Calu3 (cell line): ENCODE data around the gene SLC39A9. TPM values are rescaled to one million over a fixed set of nuclear protein-coding genes. Genes with fewer than 3 reads are reported as not detected.

Experiments used
- BruUV-seq: library from RNA; stranded (reverse); fragments of 400-500 nt; replicated peaks from 2 replicates; lab custom pipeline; 2021; lab: Mats Ljungman, UMichigan
- CTCF ChIA-PET: fragments of 300-600 bp; sonication (Branson Sonifier 250); formaldehyde crosslinking; loops from one replicate; lab custom pipeline; 2022; ENCODE audit warnings: antibody characterized with exemption; lab: Charles Lee
- DNase-seq: peaks from one replicate; pipeline ENCODE4 v3.0.0; 2022
- H3K27ac Mint-ChIP-seq: one replicate; pipeline ENCODE4 v1.8.0; 2022; ENCODE audit warnings: mixed read lengths; ENCODE audit not compliant: unreplicated experiment
- H3K27me3 Mint-ChIP-seq: one replicate; pipeline ENCODE4 v1.8.0; 2022; ENCODE audit warnings: mixed read lengths; ENCODE audit not compliant: unreplicated experiment
- H3K36me3 Mint-ChIP-seq: one replicate; pipeline ENCODE4 v1.8.0; 2022; ENCODE audit warnings: mild to moderate bottlenecking, moderate library complexity, mixed read lengths; ENCODE audit not compliant: insufficient read depth, unreplicated experiment
- H3K4me1 Mint-ChIP-seq: one replicate; pipeline ENCODE4 v1.8.0; 2022; ENCODE audit warnings: mild to moderate bottlenecking, low read depth, mixed read lengths; ENCODE audit not compliant: unreplicated experiment
- H3K4me3 Mint-ChIP-seq: one replicate; pipeline ENCODE4 v1.8.0; 2022; ENCODE audit warnings: mild to moderate bottlenecking, low read depth, moderate library complexity, mixed read lengths; ENCODE audit not compliant: unreplicated experiment
- H3K9me3 Mint-ChIP-seq: one replicate; pipeline ENCODE4 v1.8.0; 2022; ENCODE audit warnings: low read depth, mixed read lengths; ENCODE audit not compliant: unreplicated experiment
- intact Hi-C: fragments of 100-400 bp; cut with micrococcal nuclease; formaldehyde crosslinking; loops from one replicate; pipeline ENCODE4 v1.10.0; 2022; ENCODE audit not compliant: unreplicated experiment
- total RNA-seq: library from RNA; stranded (reverse); gene quantifications from 2 replicates; pipeline ENCODE4 v1.2.3, GENCODE V29; 2022
- TF ChIP-seq, protein P1 (sequence below): fragments of 200-600 bp; IDR thresholded peaks from one replicate; pipeline ENCODE4 v1.8.0; 2022; ENCODE audit warnings: antibody characterized with exemption; ENCODE audit not compliant: unreplicated experiment

SLC39A9 gene
- total RNA-seq, 1 experiment from 2014 or later = 94.7 TPM

DNA sequence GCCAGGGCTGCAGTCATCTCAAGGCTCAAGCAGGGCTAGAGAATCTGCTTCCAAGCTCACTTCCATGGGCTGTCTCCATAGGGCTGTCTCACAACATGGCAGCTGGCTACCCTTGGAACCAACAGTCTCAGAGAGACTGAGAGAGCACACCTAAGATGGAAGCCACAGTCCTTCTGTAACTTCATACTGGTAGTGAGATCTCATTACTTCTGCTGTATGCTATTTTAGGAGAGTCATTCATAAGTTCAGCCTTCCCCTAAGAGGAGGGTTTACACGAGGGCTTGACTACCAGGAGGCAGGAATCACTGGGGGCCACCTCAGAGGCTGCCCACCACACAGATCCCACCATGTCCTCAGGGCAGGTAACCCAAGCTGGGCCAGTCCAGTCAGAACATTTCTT lies 30.1 kb upstream of the SLC39A9 start:
- BruUV-seq = no TSS peak
- H3K27ac Mint-ChIP-seq = no peak overlapping the region
- no peaks in the 10 kb centered on the region for H3K9me3 Mint-ChIP-seq
- CTCF ChIA-PET = no interaction called here
- H3K27me3 Mint-ChIP-seq = no peaks in the 10 kb centered on the region
- no peaks in the 10 kb centered on the region for H3K4me1 Mint-ChIP-seq
- no peak for DNase-seq
- TF ChIP-seq, protein P1, sequence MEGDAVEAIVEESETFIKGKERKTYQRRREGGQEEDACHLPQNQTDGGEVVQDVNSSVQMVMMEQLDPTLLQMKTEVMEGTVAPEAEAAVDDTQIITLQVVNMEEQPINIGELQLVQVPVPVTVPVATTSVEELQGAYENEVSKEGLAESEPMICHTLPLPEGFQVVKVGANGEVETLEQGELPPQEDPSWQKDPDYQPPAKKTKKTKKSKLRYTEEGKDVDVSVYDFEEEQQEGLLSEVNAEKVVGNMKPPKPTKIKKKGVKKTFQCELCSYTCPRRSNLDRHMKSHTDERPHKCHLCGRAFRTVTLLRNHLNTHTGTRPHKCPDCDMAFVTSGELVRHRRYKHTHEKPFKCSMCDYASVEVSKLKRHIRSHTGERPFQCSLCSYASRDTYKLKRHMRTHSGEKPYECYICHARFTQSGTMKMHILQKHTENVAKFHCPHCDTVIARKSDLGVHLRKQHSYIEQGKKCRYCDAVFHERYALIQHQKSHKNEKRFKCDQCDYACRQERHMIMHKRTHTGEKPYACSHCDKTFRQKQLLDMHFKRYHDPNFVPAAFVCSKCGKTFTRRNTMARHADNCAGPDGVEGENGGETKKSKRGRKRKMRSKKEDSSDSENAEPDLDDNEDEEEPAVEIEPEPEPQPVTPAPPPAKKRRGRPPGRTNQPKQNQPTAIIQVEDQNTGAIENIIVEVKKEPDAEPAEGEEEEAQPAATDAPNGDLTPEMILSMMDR = no peak
- H3K4me3 Mint-ChIP-seq = no peak overlapping the region
- intact Hi-C loops = no loop called here
- H3K36me3 Mint-ChIP-seq = no peaks in the 10 kb centered on the region

DNA sequence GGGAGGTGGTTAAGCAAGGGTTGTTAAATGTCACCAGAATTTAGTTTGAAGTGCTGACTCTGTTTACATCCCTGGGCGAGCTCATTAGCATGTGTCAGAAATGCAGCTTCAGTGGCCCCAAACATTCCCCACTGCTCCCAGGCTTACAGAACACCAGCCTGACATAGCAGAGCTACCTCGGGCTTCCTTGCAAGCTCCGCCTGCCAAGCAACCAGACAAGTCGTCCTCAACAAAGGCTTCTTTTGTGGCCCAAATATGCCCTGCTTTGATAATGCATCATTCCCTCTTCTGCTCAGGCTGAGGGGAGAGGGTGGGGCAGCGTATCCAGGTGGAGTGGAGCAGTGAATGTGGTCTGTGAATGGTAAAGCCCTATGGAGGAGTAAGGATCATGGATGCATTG lies 28.4 kb upstream of the SLC39A9 start:
- H3K4me3 Mint-ChIP-seq = no peak overlapping the region
- H3K36me3 Mint-ChIP-seq = peaks cover 4% of the 10 kb centered on the region
- H3K27me3 Mint-ChIP-seq = no peaks in the 10 kb centered on the region
- H3K4me1 Mint-ChIP-seq = no peaks in the 10 kb centered on the region
- TF ChIP-seq, protein P1 = no peak
- CTCF ChIA-PET = no interaction called here
- no peak for DNase-seq
- intact Hi-C loops = no loop called here
- no TSS peak for BruUV-seq
- no peak overlapping the region for H3K27ac Mint-ChIP-seq
- no peaks in the 10 kb centered on the region for H3K9me3 Mint-ChIP-seq

DNA sequence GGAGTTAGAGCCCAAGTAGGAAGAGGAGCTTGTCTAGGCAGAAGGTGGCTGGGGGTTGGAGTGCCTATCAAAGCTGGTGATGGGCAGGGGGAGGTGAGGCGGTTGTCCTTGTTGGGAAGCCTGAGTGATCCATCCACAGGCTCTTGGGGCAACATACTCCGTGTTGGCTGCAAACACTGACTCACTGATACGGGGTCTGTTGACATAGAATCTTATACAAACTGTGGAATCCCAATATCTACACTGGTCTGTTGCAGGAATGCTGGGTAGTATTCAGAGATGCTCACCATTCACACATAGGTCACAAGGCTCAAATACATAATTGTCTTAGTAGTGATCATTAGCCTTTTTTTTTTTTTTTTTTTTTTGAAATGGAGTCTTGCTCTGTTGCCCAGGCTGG lies 26.3 kb upstream of the SLC39A9 start:
- Mint-ChIP-seq H3K36me3 (peaks cover 14% of the 10 kb centered on the region), H3K4me3 (no peak overlapping the region), H3K9me3 (no peaks in the 10 kb centered on the region), H3K27me3 (no peaks in the 10 kb centered on the region), H3K27ac (no peak overlapping the region), H3K4me1 (peaks cover 11% of the 10 kb centered on the region)
- no TSS peak for BruUV-seq
- DNase-seq = no peak
- CTCF ChIA-PET = interaction anchor here (0.7 kb wide), 1 partner anchor 335 kb away, joined by 3 read pairs; no protein-coding TSS in a partner anchor
- TF ChIP-seq, protein P1 = no peak
- intact Hi-C loops = no loop called here

DNA sequence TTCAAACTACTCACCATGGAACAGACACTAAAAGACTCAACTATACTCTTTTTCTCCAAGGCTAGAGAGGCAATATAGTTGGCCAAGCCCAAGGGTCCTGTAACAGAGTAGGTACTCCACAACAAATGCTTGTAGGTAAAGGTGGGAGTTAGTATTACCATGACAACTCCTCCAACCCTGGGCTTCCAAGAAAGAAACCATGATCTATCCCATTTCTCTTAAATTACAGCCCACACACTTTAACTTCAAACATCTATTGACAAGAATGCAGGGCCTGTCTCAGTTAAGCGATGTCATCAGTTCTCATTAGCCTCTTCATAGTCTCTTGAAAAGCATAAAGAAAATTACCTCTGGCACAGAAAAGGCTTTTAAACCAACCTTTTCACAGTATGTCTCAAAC lies 25.4 kb upstream of the SLC39A9 start:
- Mint-ChIP-seq H3K9me3 (no peaks in the 10 kb centered on the region), H3K4me3 (no peak overlapping the region), H3K4me1 (peaks cover 16% of the 10 kb centered on the region), H3K27ac (no peak overlapping the region), H3K36me3 (peaks cover 14% of the 10 kb centered on the region), H3K27me3 (no peaks in the 10 kb centered on the region)
- TF ChIP-seq, protein P1 = no peak
- DNase-seq = no peak
- CTCF ChIA-PET = interaction anchor here (0.7 kb wide), 1 partner anchor 336 kb away, joined by 3 read pairs; no protein-coding TSS in a partner anchor
- intact Hi-C loops = no loop called here
- BruUV-seq = no TSS peak
